ENCODE data around the gene MIOX. TPM values are rescaled to one million over a fixed set of nuclear protein-coding genes. Genes with fewer than 3 reads are reported as not detected.

The MIOX gene
- total RNA-seq, 4 donors from 2014 or later = not detected

GRCh38 chr22:50443801-50444625 is 42.6 kb upstream of the MIOX start:
- Histone ChIP-seq H3K4me1 (peaks cover 0 to 17% (median 10%) of the 10 kb centered on the region in 3 donors), H3K27me3 (no peaks in the 10 kb centered on the region), H3K4me3 (no peak overlapping the region), H3K36me3 (peaks cover 29 to 100% (median 39%) of the 10 kb centered on the region in 3 donors), H3K27ac (peak overlapping the region in 1 of 4 donors; percentile 21), H3K9me3 (no peaks in the 10 kb centered on the region)
- intact Hi-C loops (cut with DNase I) = no loop called here
- 69% methylated on average over 9 to 17 of the region's 28 CpGs for WGBS, 2 donors
- no peak for TF ChIP-seq POLR2A (IDR thresholded peaks at IDR 0.05)
- no peak for TF ChIP-seq CTCF (IDR thresholded peaks at IDR 0.05)
- no peak for DNase-seq

- no peak for DNase-seq
- intact Hi-C loops (cut with DNase I) = no loop called here
- Histone ChIP-seq H3K9me3 (no peaks in the 10 kb centered on the region), H3K4me1 (peaks cover 0 to 17% (median 10%) of the 10 kb centered on the region in 3 donors), H3K27ac (peak overlapping the region in 1 of 4 donors; percentile 13), H3K4me3 (no peak overlapping the region), H3K36me3 (peaks cover 29 to 100% (median 37%) of the 10 kb centered on the region in 3 donors), H3K27me3 (no peaks in the 10 kb centered on the region)
- 55 to 73% methylated on average over 4 to 5 of the region's 5 CpGs for WGBS, 2 donors
- no peak for TF ChIP-seq CTCF (IDR thresholded peaks at IDR 0.05)
- TF ChIP-seq POLR2A (IDR thresholded peaks at IDR 0.05) = no peak
Observed at GRCh38 chr22:50444663-50445062, 42.0 kb upstream of the MIOX start.

GRCh38 chr22:50445071-50445879 is 41.4 kb upstream of the MIOX start:
- intact Hi-C loops (cut with DNase I) = no loop called here
- TF ChIP-seq CTCF (IDR thresholded peaks at IDR 0.05) (no peak), POLR2A (IDR thresholded peaks at IDR 0.05) (no peak)
- H3K36me3 ChIP-seq = peaks cover 28 to 100% (median 32%) of the 10 kb centered on the region in 3 donors
- H3K27me3 ChIP-seq = no peaks in the 10 kb centered on the region
- H3K27ac ChIP-seq = peak overlapping the region in 1 of 4 donors; percentile 13
- H3K9me3 ChIP-seq = no peaks in the 10 kb centered on the region
- no peak overlapping the region for H3K4me3 ChIP-seq
- H3K4me1 ChIP-seq = peaks cover 0 to 17% (median 10%) of the 10 kb centered on the region in 3 donors
- no peak for DNase-seq
- 60 to 77% methylated on average over 17 to 21 of the region's 30 CpGs for WGBS, 2 donors

- 75% methylated on average over 3 of the region's 17 CpGs; no CpG with 5 or more reads in 1 of the 2 donors for WGBS, 2 donors
- no peak for TF ChIP-seq CTCF (IDR thresholded peaks at IDR 0.05)
- no peak for TF ChIP-seq POLR2A (IDR thresholded peaks at IDR 0.05)
- Histone ChIP-seq H3K36me3 (peaks cover 20 to 100% (median 26%) of the 10 kb centered on the region in 3 donors), H3K27ac (no peak overlapping the region), H3K27me3 (no peaks in the 10 kb centered on the region), H3K9me3 (no peaks in the 10 kb centered on the region), H3K4me3 (no peak overlapping the region), H3K4me1 (peaks cover 0 to 17% (median 10%) of the 10 kb centered on the region in 3 donors)
- DNase-seq = no peak
- intact Hi-C loops (cut with DNase I) = no loop called here
Observed at GRCh38 chr22:50445880-50446707, 40.6 kb upstream of the MIOX start.
